IPS-11a (cell line): ENCODE results near the gene CUEDC2.

Experiments used
- H3K4me3 ChIP-seq: one replicate; pipeline ENCODE4 v1.5.1; 2013; ENCODE audit warnings: low read depth, low read length, control low read depth

Gene CUEDC2

GRCh38 chr10:102411341-102412255 lies 20.8 kb downstream of the CUEDC2 start:
- H3K4me3 ChIP-seq, result peak overlapping the region; percentile 41

GRCh38 chr10:102410429-102411073 lies 21.8 kb downstream of the CUEDC2 start:
- peak overlapping the region; percentile 41 for H3K4me3 ChIP-seq

- H3K4me3 ChIP-seq, result peak overlapping the region; percentile 41
Observed at GRCh38 chr10:102409604-102410428, 22.6 kb downstream of the CUEDC2 start.

GRCh38 chr10:102408728-102409603 lies 23.4 kb downstream of the CUEDC2 start:
- peak overlapping the region; percentile 27 for H3K4me3 ChIP-seq

DNA sequence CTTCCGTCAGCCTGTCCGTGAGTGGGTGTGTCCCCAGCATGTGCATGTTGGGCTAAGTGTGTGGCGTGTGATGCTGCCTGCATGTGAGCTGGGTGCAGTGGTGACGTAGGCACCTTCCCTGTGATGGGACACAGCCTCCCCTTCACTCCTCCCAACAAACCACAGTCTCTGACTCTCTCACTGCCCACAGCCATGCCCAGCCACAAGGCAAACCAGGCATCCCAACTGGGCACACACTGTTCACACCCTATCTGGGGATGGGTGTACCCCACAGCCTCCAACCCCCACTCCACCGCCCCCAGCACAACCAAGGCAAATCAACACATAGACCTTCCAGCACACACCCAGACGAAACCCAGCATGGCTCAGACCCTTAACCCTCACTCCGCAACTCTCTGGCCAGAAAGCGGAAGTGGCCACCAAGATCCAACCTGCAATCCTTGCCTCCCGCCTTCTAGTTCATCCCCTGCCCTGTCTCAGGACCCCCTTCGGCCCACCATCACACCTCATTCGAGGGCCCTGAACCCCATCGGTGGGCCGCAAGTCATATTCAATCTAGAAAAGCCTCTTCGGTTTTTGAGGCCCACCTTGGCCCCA lies 24.1 kb downstream of the CUEDC2 start:
- no peak overlapping the region for H3K4me3 ChIP-seq

DNA sequence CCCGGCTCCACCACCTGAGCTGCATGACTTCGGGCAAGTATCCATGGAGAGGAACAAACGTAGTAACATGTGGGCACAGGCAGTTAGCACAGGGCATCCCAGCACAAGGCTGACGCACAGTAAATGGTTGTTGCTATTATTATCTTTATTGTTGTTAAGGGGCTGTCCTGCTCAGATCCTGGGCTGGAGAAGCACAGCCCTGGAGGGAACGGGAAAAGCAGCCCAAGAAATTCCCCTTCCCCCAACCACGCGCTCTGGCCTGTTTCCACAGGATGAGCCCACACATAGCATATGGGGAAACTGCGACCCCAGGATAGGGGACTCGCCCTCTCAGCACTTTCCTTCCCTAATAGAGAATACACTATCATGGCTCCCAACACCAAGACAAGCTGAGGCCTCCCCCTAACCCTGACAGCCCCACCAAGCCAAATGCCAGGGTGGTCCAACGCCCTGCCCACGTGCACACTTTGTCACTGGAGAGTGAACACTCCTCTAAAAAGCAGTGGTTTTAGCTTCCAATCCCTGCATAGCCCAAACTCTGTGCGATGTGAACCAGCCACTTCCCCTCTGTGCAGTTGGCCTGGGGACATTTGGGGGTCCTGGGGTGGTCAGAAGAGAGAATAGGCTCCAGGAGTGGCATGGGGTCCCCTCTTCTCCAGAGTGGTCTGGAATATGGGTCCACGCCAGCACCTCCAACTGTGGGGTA lies 24.8 kb downstream of the CUEDC2 start:
- no peak overlapping the region for H3K4me3 ChIP-seq

GRCh38 chr10:102406815-102407214 lies 25.6 kb downstream of the CUEDC2 start:
- no peak overlapping the region for H3K4me3 ChIP-seq

GRCh38 chr10:102405632-102406031 lies 26.7 kb downstream of the CUEDC2 start:
- no peak overlapping the region for H3K4me3 ChIP-seq

- H3K4me3 ChIP-seq, result no peak overlapping the region
Observed at GRCh38 chr10:102405108-102405571, 27.2 kb downstream of the CUEDC2 start.

GRCh38 chr10:102404361-102405107 lies 27.8 kb downstream of the CUEDC2 start:
- no peak overlapping the region for H3K4me3 ChIP-seq

DNA sequence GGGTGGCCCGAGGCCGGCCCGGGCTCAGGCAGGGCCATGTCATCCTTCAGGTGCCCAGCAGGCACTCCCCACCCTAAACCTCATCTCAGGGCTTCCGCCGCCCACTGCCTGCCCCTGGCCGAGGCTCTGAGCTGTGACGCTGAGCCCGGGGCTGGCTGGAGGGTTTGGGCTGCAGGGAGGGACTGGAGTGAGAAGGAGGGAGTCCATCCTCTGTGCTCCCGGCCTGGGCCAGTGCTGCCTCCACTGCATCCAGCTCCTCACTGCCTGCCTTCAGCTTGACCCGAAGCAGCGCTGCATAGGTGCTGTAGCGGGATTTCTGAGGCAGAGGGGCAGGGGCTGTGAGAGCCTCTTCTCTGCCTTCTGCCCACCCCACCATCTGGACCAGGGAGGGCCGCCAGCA lies 29.3 kb downstream of the CUEDC2 start:
- no peak overlapping the region for H3K4me3 ChIP-seq

GRCh38 chr10:102402512-102402896 lies 29.9 kb downstream of the CUEDC2 start:
- no peak overlapping the region for H3K4me3 ChIP-seq

DNA sequence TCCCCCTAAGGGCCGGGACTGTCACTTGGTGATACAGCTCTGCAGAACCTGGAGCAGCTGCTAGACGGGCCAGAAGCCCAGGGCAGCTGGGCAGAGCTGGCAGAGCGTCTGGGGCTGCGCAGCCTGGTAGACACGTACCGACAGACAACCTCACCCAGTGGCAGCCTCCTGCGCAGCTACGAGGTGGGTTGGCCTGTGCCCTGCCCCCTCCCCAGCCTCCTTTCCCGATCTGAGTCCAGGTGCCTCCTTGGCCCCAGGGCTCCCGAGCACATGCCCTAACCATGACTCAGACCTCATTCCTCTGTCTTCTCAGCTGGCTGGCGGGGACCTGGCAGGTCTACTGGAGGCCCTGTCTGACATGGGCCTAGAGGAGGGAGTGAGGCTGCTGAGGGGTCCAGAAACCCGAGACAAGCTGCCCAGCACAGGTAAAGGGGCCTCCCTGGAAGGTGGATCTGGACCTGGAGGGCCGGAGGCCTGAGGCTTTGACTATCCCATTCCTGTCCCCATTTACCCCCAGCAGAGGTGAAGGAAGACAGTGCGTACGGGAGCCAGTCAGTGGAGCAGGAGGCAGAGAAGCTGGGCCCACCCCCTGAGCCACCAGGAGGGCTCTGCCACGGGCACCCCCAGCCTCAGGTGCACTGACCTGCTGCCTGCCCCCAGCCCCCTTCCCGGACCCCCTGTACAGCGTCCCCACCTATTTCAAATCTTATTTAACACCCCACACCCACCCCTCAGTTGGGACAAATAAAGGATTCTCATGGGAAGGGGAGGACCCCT lies 30.5 kb downstream of the CUEDC2 start:
- no peak overlapping the region for H3K4me3 ChIP-seq

DNA sequence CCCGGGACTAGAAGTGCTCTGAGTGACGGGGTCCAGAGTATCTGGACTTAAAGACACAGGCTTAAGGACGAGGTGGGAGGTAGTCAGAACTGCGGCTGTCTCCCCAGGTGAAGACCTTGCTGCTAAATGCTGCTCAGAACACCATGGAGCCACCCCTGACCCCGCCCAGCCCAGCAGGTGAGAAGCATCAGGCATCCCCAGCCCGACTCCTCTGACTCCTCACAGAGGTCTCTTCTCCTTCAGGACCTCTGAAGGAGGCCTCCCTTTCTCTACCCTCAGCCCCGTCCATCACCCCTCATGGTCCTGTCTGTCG lies 31.1 kb downstream of the CUEDC2 start:
- H3K4me3 ChIP-seq, result no peak overlapping the region

DNA sequence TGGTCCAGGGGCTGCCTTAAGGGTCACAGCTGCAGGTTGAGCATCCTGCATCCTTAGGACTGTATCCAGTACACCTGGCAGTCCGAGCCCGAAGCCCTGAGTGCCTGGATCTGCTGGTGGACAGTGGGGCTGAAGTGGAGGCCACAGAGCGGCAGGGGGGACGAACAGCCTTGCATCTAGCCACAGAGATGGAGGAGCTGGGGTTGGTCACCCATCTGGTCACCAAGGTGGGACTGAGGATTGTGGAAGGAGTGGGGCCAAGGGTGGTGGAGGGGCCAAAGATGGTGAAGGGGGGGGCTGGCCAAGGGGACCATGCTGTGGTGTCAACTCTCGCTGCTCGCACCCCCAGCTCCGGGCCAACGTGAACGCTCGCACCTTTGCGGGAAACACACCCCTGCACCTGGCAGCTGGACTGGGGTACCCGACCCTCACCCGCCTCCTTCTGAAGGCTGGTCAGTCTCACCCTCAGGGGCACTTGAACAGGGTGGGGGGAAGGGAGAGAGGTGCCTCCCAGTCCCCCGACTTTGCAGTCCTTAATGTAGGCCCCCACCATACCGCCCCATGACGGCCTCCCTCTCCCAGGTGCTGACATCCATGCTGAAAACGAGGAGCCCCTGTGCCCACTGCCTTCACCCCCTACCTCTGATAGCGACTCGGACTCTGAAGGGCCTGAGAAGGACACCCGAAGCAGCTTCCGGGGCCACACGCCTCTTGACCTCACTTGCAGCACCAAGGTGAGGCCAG lies 31.6 kb downstream of the CUEDC2 start:
- no peak overlapping the region for H3K4me3 ChIP-seq

DNA sequence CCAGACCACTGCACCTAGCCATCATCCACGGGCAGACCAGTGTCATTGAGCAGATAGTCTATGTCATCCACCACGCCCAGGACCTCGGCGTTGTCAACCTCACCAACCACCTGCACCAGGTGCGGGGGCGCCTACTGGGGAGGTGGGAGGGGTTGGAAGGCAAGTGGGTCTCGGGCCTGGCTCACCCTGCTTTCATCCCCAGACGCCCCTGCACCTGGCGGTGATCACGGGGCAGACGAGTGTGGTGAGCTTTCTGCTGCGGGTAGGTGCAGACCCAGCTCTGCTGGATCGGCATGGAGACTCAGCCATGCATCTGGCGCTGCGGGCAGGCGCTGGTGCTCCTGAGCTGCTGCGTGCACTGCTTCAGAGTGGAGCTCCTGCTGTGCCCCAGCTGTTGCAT lies 32.3 kb downstream of the CUEDC2 start:
- H3K4me3 ChIP-seq, result no peak overlapping the region
